Measurements from ENCODE around the gene SPAG16.

DNA sequence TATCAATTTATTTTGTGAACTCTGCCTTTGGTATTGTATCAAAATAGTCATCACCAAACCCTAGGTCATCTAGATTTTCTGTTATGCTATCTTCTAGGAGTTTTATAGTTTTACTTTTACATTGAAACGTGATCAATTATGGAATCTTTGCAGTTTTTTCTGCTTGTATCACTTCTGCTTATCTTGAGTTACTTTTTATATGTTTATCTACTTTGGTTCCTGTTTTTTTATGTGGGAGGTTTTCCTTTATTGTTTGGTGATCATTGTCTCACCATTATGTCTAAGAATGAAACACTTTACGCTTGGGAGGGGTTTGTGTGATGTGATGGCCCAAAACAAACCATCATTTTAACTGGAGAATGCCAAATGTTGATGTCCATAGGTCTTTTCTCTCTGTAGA is 261.2 kb downstream of the SPAG16 start:
- TF ChIP-seq, protein P1, sequence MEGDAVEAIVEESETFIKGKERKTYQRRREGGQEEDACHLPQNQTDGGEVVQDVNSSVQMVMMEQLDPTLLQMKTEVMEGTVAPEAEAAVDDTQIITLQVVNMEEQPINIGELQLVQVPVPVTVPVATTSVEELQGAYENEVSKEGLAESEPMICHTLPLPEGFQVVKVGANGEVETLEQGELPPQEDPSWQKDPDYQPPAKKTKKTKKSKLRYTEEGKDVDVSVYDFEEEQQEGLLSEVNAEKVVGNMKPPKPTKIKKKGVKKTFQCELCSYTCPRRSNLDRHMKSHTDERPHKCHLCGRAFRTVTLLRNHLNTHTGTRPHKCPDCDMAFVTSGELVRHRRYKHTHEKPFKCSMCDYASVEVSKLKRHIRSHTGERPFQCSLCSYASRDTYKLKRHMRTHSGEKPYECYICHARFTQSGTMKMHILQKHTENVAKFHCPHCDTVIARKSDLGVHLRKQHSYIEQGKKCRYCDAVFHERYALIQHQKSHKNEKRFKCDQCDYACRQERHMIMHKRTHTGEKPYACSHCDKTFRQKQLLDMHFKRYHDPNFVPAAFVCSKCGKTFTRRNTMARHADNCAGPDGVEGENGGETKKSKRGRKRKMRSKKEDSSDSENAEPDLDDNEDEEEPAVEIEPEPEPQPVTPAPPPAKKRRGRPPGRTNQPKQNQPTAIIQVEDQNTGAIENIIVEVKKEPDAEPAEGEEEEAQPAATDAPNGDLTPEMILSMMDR (IDR thresholded peaks at IDR 0.05): no peak
- no peak for TF ChIP-seq POLR2A (IDR thresholded peaks at IDR 0.05)
- TF ChIP-seq POLR2AphosphoS5 (IDR thresholded peaks at IDR 0.05): no peak

Measured in prostate gland (tissue), 2 donors.